HG02938 (cell line): Measurements from ENCODE around the gene ACBD7.

Experiments
- ATAC-seq: cut with Tn5 transposase; IDR thresholded peaks from one replicate; pipeline ENCODE4 v1.9.1; 2021; ENCODE audit warnings: mild to moderate bottlenecking, moderate library complexity; ENCODE audit not compliant: unreplicated experiment

The ACBD7 gene

GRCh38 chr10:15088428-15089261 is at the start of gene ACBD7:
TSS of gene ACBD7 (minus strand) at chr10:15088776. CDS start at chr10:15088728, 48 bp downstream.
- ATAC-seq, result peak; percentile 96

- ATAC-seq, result no peak
Observed at GRCh38 chr10:15137636-15138035, 49.1 kb upstream of the ACBD7 start.

DNA sequence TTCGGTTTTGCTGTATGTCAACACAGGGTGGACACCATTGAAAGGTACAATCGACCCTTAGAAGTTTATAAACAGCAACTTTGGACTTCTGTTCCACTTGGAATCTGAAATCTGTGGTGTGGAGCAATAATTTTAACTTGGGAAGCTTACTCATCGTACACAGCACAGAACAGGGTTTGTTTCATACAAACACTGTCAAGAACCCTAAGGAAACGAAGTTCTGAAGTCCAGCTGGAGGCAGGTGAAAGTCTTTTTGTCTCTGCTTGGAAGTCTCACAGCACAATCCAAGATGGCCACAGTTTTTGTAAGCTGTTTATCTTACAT is 48.4 kb upstream of the ACBD7 start:
- ATAC-seq, result no peak

DNA sequence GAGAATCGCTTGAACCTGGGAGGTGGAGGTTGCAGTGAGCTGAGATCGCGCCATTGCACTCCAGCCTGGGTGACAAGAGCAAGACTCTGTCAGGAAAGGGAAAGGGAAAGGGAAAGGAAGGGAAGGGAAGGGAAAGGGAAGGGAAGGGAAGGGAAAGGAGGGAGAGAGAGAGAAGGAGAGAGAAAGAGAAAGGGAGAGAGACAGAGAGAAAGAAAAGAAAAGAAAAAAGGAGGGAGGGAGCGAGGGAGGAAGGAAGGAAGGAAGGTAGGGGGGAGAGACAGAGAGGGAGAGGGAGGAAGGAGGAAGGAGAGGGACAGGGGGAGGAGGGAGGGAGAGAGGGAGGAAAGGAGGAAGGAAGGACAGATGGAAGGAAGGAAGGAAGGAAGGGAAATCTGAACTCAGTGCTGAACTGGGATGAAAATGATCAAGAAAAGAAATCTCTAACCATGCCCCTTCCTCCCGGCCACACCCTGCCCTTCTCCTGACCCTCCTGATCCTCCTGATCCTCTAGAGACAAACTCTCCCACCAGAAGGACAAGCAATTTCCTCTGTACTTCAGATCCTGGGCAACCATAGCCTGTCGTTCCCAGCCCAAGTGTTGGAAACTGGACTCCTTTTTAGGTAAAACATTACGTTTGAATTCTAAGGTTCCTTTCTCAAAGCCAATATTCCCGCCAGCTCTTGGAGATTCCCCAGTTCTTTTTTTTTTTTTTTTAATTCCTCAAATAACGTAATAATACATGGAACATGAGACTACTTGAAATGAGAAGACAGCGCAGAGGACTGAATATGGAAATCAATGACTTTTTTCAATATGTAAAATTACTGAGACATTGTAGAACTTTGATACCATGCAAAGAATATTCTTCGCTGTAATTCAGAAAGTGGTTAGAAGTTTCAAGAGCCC is 47.8 kb upstream of the ACBD7 start:
- ATAC-seq, result no peak

DNA sequence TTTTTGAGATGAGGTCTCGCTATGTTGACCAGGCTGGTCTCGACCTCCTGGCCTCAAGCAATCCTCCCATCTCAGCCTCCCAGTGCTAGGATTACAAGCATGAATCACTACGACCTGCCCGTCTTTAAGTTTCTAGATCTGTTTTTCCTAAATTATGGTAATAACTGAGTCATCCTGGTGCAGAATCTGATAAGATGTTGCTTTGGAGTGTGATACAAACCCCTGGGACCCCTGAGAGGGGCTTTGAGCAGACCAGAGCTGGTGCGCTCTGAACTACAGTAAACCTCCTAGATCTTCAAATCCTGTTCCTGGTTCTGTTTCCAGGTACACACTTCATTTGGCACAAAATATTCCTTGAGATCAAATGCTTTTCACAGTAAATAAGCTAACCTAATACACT is 42.8 kb upstream of the ACBD7 start:
- ATAC-seq, result no peak

DNA sequence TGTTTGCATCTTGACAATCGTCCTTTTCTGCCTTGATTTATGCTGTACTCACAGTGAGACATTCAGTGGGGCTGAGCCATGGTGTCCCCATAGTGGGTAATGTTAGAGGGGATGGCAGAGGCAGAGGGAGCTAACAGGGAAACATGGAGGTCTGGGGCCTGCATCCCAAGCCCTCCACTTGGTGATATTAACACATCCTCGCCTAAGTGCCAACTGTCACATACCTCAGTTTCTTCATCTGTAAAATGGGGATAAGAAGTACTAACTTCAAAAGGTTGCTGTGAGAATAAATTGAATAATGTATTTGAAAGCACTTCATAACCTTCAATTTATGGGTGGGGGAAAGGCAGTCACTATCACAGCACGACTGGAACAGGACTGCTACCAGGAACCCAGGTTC is 36.3 kb upstream of the ACBD7 start:
- no peak for ATAC-seq

DNA sequence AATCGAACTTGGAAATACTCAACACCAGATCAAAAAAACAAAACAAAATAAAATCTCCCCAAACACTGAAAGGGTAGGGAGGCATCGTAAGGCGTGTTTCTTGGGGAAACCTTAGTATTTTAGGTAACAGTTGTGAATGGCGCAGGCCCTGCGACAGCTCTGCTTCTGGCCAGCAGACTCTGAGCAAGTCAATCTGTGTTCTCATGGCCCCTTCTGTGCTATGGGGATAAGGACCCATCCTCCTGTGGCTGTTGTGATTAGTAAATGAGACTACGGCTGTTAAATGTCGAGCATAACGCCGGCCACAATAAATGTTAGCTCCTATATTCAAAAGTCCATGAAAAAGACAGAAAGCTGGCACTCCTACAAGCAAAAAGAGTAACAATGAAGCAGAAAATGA is 35.6 kb upstream of the ACBD7 start:
- no peak for ATAC-seq

GRCh38 chr10:15123749-15124184 is 35.2 kb upstream of the ACBD7 start:
- ATAC-seq, result no peak

- ATAC-seq, result peak; percentile 87
Observed at GRCh38 chr10:15122477-15123030, 34.0 kb upstream of the ACBD7 start.

GRCh38 chr10:15121707-15122106 is 33.1 kb upstream of the ACBD7 start:
- ATAC-seq, result no peak

DNA sequence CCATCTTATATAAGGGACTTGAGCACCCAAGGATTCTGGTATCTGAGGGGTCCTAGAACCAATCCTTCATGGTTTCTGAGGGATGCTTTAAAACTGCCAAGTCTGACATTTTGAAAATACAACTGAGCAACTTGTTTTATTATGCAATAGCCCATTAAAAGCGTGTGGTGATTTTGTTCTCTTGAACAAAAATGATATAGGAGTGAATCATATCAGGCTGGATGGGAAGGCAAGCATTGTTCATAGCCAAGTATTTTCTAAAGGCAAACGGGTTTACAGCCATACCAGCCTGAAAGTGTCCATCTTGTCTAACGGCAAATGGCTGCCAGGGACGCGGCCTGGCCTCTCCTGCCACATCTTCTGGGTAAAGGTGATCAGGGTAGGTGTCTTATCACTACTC is 31.9 kb upstream of the ACBD7 start:
- no peak for ATAC-seq

GRCh38 chr10:15118615-15119014 is 30.0 kb upstream of the ACBD7 start:
- ATAC-seq, result no peak

DNA sequence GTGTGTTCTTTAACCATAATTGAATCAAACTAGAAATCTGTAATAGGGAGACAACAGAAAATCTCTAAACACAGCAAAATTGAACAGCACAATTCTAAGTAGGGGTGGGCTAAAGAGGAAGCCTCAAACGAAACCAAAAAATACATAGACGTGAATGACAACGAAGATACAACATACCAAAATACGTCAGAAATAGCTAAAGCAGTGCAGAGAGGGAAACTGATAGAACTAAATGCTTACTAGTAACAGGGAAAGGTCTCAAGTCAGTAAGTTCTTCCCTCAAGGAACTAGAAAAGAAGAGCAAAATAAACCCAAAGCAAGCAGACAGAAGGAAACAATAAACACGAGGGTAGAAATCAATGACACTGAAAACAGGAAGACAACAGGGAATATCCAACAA is 27.6 kb upstream of the ACBD7 start:
- no peak for ATAC-seq

- ATAC-seq, result no peak
Observed at GRCh38 chr10:15113766-15114165, 25.2 kb upstream of the ACBD7 start.

DNA sequence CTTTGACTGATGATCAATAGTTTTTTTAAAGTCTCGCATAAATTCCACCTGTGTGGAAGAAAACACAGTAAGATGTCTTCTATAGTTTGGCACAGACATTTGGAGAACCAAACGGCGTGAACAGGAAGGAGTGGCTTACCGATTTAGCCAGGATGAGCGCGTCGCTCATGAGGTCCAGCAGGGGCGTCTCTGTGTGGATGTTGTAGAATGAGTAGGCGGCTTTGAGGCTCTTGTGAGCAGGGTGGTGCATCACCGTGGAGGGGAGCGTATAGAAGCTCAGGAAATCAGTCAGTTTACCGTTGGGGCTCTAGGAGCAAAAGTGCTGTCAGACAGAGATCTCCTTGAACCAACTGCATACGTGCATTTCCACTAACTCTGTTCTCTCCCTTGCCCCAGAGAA is 24.1 kb upstream of the ACBD7 start:
- no peak for ATAC-seq

DNA sequence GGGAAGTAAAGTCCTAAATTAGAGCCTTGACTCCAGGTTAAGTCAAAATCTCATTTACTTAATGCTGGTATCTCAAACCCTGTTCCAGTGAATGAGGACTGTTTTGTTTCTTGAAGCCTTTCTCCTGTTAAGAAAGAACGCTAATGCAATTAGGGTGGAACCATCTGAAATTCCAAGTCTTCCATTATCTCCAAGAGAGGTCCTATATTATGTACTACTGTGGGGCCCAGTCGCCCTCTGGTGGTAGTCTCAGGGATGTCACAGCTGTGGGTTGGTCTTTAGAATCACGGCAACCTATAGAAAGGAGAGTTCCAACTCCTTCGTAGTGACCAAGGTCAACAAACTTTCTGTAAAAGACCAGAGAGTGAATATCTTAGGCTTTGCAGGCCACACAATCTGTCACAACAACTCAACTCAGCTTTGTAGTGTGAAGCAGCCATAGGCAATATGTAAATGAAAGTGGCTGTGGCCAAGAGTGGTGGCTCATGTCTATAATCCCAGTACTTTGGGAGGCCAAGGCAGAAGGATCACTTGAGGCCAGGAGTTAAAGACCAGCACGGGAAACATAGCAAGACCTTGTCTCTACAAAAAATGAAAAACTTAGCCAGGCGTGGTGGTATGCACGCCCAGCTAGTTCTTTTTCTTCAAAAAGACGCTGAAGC is 17.9 kb upstream of the ACBD7 start:
- peak; percentile 84 for ATAC-seq

DNA sequence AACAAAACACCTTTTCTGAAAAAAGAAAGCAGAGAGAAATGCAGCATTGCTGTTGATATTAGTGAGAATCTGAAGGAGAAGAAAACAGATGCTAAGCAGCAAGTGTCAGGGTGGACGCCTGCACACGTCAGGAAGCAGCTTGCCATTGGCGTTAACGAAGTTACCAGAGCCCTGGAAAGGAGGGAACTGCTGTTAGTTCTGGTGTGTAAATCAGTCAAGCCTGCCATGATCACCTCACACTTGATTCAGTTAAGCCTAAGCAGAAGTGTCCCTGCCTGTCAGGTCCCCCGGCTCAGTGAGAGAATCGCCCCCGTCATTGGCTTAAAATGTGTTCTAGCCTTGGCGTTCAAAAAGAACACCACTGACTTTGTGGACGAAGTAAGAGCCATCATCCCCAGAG is 14.9 kb upstream of the ACBD7 start:
- ATAC-seq, result no peak

- ATAC-seq, result no peak
Observed at GRCh38 chr10:15099886-15100285, 11.3 kb upstream of the ACBD7 start.

GRCh38 chr10:15097011-15097812 is 8.6 kb upstream of the ACBD7 start, which contains the start of gene RPP38:
TSS of gene RPP38 (plus strand) at chr10:15097355. CDS start at chr10:15103315, 5,960 bp downstream.
- ATAC-seq, result peak; percentile 81

DNA sequence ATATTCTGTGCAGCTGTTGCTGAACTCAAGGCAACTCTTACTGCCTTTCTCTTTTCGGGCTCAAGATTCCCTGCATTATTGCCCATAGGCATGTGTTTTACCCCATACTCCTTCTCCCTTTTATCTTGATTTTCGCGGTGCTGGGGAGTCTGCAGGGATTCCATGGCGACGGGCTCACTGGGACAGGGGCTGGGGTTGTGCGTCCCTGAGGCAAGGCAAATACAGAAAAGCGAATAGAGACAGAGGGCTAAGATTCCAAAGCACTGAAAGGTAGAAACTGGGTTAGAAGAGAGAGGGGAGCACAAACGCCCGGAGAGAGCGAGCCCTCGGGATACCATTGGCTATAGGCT is 8.1 kb upstream of the ACBD7 start:
- peak; percentile 12 for ATAC-seq
